ENCODE results near the gene KRI1.

KRI1 gene

DNA sequence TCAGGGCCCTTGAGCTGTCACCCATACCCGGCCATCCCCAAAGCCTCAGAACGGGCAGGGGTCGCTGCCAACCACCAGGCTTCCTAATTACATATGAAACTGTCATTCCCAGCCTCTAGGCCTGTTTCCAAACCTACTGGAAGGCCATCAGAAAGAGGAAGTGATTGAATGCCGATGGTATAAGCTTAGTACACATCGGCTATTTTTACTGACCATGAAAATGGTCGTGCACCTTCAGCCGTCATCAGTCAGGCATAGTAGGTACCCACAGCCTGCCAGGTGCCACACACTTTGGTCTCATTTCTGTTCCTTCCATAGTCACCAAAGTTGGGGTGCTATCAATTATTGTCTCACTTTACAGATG, 10.2 kb downstream of the KRI1 start:
- Histone ChIP-seq H3K27me3 (ENCODE audit: insufficient read depth, poor library complexity, severe bottlenecking) (no peaks in the 10 kb centered on the region), H3K36me3 (ENCODE audit: low read depth) (peaks cover 79% of the 10 kb centered on the region), H3K27ac (ENCODE audit: poor library complexity, severe bottlenecking) (peak overlapping the region; percentile 63), H3K4me3 (ENCODE audit: severe bottlenecking) (no peak overlapping the region), H3K9me3 (ENCODE audit: severe bottlenecking) (no peaks in the 10 kb centered on the region), H3K4me1 (ENCODE audit: insufficient read depth, poor library complexity, severe bottlenecking) (peaks cover 28% of the 10 kb centered on the region)
- TF ChIP-seq, protein P1, sequence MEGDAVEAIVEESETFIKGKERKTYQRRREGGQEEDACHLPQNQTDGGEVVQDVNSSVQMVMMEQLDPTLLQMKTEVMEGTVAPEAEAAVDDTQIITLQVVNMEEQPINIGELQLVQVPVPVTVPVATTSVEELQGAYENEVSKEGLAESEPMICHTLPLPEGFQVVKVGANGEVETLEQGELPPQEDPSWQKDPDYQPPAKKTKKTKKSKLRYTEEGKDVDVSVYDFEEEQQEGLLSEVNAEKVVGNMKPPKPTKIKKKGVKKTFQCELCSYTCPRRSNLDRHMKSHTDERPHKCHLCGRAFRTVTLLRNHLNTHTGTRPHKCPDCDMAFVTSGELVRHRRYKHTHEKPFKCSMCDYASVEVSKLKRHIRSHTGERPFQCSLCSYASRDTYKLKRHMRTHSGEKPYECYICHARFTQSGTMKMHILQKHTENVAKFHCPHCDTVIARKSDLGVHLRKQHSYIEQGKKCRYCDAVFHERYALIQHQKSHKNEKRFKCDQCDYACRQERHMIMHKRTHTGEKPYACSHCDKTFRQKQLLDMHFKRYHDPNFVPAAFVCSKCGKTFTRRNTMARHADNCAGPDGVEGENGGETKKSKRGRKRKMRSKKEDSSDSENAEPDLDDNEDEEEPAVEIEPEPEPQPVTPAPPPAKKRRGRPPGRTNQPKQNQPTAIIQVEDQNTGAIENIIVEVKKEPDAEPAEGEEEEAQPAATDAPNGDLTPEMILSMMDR (IDR thresholded peaks at IDR 0.05; ENCODE audit: poor library complexity, severe bottlenecking): no peak
- no peak for DNase-seq (ENCODE audit: low spot score)
- no peak for ATAC-seq (ENCODE audit: low read depth)

- H3K27me3 ChIP-seq (ENCODE audit: insufficient read depth, poor library complexity, severe bottlenecking): no peaks in the 10 kb centered on the region
- H3K9me3 ChIP-seq (ENCODE audit: severe bottlenecking): no peaks in the 10 kb centered on the region
- H3K4me1 ChIP-seq (ENCODE audit: insufficient read depth, poor library complexity, severe bottlenecking): peaks cover 28% of the 10 kb centered on the region
- H3K27ac ChIP-seq (ENCODE audit: poor library complexity, severe bottlenecking): peak overlapping the region; percentile 63
- peaks cover 78% of the 10 kb centered on the region for H3K36me3 ChIP-seq (ENCODE audit: low read depth)
- TF ChIP-seq, protein P1 (IDR thresholded peaks at IDR 0.05; ENCODE audit: poor library complexity, severe bottlenecking): no peak
- ATAC-seq (ENCODE audit: low read depth) (no peak), DNase-seq (ENCODE audit: low spot score) (no peak)
- H3K4me3 ChIP-seq (ENCODE audit: severe bottlenecking): no peak overlapping the region
Observed at GRCh38 chr19:10554760-10555609, 10.8 kb downstream of the KRI1 start.

DNA sequence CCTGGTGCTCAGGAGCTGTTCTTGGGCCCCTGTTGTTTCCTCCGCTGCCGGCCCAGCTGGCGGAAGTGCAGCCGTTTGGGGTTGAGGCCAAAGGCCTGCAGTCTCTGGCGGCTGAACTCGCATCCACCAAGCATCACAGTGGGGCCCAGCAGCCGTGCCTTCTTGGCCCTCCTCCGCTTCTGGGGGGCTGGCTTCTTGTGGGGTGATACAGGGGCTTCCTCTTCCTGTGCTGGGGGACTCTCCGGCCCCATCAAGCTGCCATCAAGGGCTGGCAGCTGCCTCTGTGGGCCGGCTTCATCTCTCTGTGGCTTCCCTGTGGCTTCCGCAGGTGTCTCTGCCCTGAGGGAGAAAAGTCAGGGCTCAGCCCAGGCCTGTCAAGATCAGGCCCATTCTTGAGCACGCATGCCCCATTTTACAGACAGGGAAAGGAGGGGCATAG, 11.8 kb downstream of the KRI1 start:
- H3K36me3 ChIP-seq (ENCODE audit: low read depth): peaks cover 78% of the 10 kb centered on the region
- ATAC-seq (ENCODE audit: low read depth) (peak; percentile 51), DNase-seq (ENCODE audit: low spot score) (no peak)
- H3K27ac ChIP-seq (ENCODE audit: poor library complexity, severe bottlenecking): peak overlapping the region; percentile 63
- H3K9me3 ChIP-seq (ENCODE audit: severe bottlenecking): no peaks in the 10 kb centered on the region
- no peak overlapping the region for H3K4me3 ChIP-seq (ENCODE audit: severe bottlenecking)
- peaks cover 28% of the 10 kb centered on the region for H3K4me1 ChIP-seq (ENCODE audit: insufficient read depth, poor library complexity, severe bottlenecking)
- TF ChIP-seq, protein P1 (IDR thresholded peaks at IDR 0.05; ENCODE audit: poor library complexity, severe bottlenecking): no peak
- H3K27me3 ChIP-seq (ENCODE audit: insufficient read depth, poor library complexity, severe bottlenecking): no peaks in the 10 kb centered on the region

- no peaks in the 10 kb centered on the region for H3K9me3 ChIP-seq (ENCODE audit: severe bottlenecking)
- H3K4me1 ChIP-seq (ENCODE audit: insufficient read depth, poor library complexity, severe bottlenecking): peaks cover 28% of the 10 kb centered on the region
- TF ChIP-seq, protein P1 (IDR thresholded peaks at IDR 0.05; ENCODE audit: poor library complexity, severe bottlenecking): no peak
- ATAC-seq (ENCODE audit: low read depth): no peak
- no peaks in the 10 kb centered on the region for H3K27me3 ChIP-seq (ENCODE audit: insufficient read depth, poor library complexity, severe bottlenecking)
- peaks cover 85% of the 10 kb centered on the region for H3K36me3 ChIP-seq (ENCODE audit: low read depth)
- DNase-seq (ENCODE audit: low spot score): no peak
- peak overlapping the region; percentile 63 for H3K27ac ChIP-seq (ENCODE audit: poor library complexity, severe bottlenecking)
- no peak overlapping the region for H3K4me3 ChIP-seq (ENCODE audit: severe bottlenecking)
Observed at GRCh38 chr19:10553087-10553667, 12.6 kb downstream of the KRI1 start.

All from RWPE2 (cell line).